SK-MEL-5 (cell line): Measurements from ENCODE around the gene GHDC. TPM values are rescaled to one million over a fixed set of nuclear protein-coding genes. Genes with fewer than 3 reads are reported as not detected.

ENCODE experiments used
- total RNA-seq: library from RNA; depleted of rRNA; stranded (reverse); fragments of >200 nt; shearing (Covaris generic); gene quantifications from 2 replicates; pipeline ENCODE4 v1.2.3, GENCODE V29; 2014; rRNA removed

The GHDC gene
- total RNA-seq, 1 experiment from 2014 or later = 28.4 TPM

Other genes with a start within 250 kb of the GHDC start
- 103 and 104 TPM in 2 replicates for gene CNP, start 227.7 kb downstream of the GHDC start, total RNA-seq
- gene DNAJC7, start 177.1 kb downstream of the GHDC start, total RNA-seq = 81.1 and 85.9 TPM in 2 replicates
- gene NKIRAS2, start 174.4 kb downstream of the GHDC start, total RNA-seq = 25.8 and 32.6 TPM in 2 replicates
- 0.40 and 0.85 TPM in 2 replicates for gene C17orf113, start 143.9 kb downstream of the GHDC start, total RNA-seq
- 0.19 and 0.45 TPM in 2 replicates for gene ZNF385C, start 96.0 kb downstream of the GHDC start, total RNA-seq
- gene DHX58, start 81.8 kb downstream of the GHDC start, total RNA-seq = 5.8 and 7.0 TPM in 2 replicates
- gene KAT2A, start 73.1 kb downstream of the GHDC start, total RNA-seq = 12.9 and 14.7 TPM in 2 replicates
- gene HSPB9, start 71.7 kb downstream of the GHDC start, total RNA-seq = not detected in 2 replicates
- 166 and 195 TPM in 2 replicates for gene RAB5C, start 39.5 kb downstream of the GHDC start, total RNA-seq
- gene KCNH4, start 13.4 kb downstream of the GHDC start, total RNA-seq = 0.18 and 0.24 TPM in 2 replicates
- not detected in 2 replicates for gene HCRT, start 9.0 kb downstream of the GHDC start, total RNA-seq
- 33.4 and 37.2 TPM in 2 replicates for gene STAT5B, start 81.9 kb upstream of the GHDC start, total RNA-seq
- gene STAT5A, start 94.0 kb upstream of the GHDC start, total RNA-seq = 2.9 and 3.5 TPM in 2 replicates
- gene STAT3, start 193.9 kb upstream of the GHDC start, total RNA-seq = 99.5 and 103 TPM in 2 replicates
- 10.0 and 11.2 TPM in 2 replicates for gene CAVIN1, start 228.8 kb upstream of the GHDC start, total RNA-seq